CD1c-positive myeloid dendritic cell (primary cell): ENCODE measurements around the gene BHLHA15.

Source experiments
- DNase-seq: peaks from one replicate; pipeline ENCODE4 v3.0.0-alpha.2; 2016; ENCODE audit errors: extremely low spot score

Gene BHLHA15

GRCh38 chr7:98187138-98187502 lies 24.1 kb upstream of the BHLHA15 start:
- DNase-seq, result no peak

GRCh38 chr7:98189559-98189958 lies 21.7 kb upstream of the BHLHA15 start:
- no peak for DNase-seq

- DNase-seq, result no peak
Measured at GRCh38 chr7:98191668-98192431, 19.4 kb upstream of the BHLHA15 start.

DNA sequence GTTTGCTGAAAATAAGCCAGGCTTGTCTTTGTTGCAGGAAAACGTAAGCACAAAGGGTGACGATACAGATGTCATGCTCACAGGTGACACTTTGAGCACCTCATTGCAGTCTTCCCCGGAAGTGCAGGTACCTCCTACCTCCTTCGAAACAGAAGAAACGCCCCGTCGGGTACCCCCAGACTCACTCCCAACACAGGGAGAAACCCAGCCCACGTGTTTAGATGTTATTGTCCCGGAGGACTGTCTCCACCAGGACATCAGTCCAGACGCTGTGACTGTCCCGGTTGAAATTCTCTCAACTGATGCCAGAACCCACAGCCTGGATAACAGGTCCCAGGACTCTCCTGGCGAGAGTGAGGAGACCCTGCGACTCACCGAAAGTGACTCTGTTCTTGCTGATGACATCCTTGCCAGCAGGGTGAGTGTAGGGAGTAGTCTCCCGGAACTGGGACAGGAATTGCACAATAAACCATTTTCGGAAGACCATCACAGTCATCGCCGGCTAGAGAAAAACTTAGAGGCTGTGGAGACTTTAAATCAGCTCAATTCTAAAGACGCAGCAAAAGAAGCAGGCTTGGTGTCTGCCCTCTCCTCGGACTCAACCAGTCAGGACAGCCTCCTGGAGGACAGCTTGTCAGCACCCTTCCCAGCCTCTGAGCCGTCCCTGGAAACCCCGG lies 18.3 kb upstream of the BHLHA15 start:
- DNase-seq, result no peak

DNA sequence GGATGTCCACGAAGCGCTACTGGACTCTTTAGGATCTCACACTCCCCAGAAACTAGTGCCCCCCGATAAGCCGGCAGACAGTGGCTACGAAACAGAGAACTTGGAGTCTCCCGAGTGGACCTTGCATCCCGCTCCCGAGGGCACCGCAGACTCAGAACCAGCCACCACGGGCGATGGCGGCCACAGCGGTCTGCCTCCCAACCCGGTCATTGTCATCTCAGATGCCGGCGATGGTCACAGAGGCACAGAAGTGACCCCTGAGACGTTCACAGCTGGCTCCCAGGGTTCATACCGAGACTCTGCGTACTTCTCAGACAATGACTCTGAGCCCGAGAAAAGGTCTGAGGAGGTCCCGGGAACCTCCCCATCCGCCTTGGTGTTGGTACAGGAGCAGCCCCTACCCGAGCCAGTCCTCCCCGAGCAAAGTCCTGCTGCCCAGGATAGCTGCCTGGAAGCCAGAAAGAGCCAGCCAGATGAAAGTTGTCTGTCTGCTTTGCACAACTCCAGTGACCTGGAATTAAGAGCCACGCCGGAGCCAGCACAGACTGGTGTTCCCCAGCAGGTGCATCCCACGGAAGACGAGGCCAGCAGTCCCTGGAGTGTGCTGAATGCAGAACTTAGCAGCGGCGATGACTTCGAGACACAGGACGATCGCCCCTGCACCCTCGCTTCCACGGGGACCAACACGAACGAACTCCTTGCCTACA lies 17.6 kb upstream of the BHLHA15 start:
- no peak for DNase-seq

DNA sequence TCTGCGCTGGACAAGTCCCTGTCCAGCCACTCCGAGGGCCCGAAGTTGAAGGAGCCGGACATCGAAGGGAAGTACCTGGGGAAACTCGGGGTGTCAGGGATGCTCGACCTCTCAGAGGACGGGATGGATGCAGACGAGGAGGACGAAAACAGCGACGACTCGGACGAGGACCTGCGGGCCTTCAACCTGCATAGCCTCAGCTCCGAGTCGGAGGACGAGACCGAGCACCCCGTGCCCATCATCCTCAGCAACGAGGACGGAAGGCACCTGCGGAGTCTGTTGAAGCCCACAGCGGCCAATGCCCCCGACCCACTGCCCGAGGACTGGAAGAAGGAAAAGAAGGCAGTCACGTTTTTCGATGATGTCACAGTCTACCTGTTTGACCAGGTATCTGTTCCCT lies 17.1 kb upstream of the BHLHA15 start:
- DNase-seq, result no peak

DNA sequence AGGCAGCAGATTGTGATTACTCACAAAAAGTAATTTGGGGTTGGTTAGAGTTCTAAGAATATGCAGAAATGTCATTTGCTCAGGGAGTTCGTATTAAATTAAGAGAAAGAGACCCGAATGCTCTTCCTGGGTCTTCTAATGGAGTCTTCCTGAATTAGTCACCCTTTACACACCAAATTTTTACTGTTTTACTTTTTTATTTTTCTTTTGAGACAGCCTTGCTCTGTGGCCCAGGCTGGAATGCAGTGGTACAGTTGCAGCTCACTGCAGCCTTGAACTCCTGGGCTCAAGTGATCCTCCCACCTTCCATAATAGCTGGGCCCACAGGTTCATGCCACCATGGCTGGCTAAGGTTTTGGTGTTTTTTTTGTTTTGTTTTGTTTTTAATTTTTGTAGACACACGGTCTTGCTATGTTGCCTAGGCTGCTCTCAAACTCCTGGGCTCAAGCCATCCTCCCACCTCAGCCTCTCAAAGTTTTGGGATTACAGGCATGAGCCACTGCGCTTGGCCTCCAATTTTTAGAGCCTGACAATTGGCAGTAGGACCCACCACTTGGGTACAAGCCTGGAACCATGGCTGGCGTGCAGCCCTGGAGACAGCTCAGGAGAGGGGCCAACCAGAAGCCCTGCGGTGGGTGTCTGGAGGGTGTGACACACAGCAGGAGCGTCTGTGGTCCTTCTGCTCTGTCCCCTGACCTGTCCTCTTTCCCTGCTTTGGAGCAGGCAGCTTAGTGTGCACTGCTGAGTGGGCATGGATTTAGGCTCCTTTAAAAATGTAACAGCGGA lies 16.4 kb upstream of the BHLHA15 start:
- no peak for DNase-seq

DNA sequence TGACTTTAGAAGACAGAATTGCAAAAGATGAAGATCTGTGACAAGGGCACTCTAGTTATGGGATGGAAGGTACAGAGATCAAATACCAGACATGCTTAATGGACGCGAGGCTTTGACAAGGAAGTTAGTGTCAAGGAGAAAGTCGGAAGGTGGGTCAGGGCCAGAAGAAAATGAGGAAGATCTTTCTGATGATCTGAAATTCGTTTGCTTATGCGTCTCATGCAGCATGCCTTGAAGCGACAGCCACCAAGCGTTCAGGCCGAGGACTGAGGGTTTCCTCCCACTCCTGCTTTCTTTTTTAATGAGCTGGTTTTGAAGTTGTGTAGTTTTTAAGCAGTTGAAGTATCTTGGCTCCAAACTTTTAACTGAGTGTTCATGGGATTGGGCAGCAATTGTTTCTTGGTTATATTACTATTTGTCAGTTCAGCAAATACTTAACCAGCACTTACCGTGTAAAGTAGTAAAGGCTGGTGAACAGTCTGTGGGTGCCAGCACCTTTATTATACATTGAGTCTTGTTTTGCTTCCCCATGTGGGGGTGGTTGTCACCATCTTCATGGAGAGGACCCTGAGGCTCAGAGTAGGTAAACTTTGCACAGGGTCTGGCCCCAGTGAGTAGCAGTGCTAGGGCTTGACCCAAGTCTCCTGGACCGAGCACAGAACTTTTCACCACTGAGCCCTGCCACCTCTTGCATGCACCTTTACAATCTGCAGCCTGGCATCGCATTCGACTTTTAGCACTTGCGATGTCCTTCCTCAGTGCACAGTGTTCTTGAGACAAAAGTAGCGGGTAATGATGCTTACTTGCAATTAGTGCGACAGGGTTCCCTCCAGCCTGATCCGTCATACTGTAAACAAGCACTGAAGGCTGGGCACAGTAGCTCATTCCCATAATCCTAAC lies 14.3 kb upstream of the BHLHA15 start:
- no peak for DNase-seq

DNA sequence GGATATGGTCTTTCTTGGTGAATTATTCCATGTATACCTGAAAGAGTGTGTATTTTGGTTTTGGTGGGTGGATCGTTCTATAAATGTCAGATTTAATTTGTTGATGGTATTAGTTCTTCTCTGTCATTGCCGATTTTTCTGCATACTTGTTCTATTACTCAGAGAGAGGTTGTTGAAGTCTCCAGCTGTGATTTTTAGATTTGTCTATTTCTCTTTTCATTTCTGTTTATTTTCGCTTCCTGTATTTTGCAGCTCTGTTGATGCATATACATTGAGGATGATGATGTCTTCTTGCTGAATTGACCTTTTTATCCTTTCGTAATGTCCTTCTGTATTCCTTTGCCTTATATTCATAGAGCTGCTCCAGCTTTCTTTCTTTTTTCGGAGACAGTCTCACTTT lies 12.1 kb upstream of the BHLHA15 start:
- no peak for DNase-seq

DNA sequence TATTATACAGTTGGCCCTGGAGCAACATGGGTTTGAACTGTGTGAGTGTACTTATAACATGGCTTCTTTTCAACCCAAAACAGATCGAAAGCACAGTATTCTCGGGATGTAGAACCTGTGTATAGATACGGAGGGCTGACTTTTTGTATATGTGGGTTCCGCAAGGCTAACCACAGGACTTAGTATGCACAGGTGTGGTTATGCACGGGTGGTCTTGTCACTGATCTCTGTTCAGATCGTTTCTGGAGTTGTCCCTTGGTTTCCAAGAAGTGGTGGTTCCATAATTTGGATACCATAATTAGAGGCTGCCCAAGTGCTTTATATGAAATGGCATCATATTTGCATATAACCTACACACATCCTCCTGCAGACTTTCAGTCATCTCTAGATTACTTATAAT lies 10.9 kb upstream of the BHLHA15 start:
- no peak for DNase-seq

- DNase-seq, result peak; percentile 75
Measured at GRCh38 chr7:98202367-98203195, 8.7 kb upstream of the BHLHA15 start.

- DNase-seq, result no peak
Measured at GRCh38 chr7:98203261-98203963, 7.8 kb upstream of the BHLHA15 start.

DNA sequence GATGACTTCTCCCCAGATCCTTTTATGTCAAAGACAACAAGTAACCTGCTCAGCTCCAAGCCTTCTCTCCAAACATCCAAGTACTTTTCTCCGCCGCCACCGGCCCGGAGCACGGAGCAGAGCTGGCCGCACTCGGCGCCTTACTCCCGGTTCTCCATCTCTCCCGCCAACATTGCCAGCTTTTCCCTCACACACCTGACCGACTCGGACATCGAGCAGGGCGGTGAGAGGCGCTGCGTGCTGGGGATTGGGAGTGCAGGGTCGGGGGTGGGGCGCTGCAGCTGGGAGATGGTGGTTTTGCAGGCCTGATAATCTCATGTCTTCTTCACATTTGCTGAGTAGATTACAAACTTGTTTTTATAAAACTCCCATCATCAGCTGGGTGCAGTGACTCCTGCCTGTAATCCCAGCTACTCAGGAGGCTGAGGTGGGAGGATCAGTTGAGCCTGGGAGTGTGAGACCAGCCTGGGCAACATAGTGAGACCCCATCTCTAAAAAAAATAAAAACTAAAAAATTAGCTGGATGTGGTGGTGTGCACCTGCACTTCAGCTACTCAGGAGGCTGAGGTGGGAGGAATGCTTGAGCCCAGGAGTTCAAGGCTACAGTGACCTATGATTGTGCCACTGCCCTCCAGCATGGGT lies 7.2 kb upstream of the BHLHA15 start:
- no peak for DNase-seq

- no peak for DNase-seq
Measured at GRCh38 chr7:98204670-98205069, 6.6 kb upstream of the BHLHA15 start.

- DNase-seq, result no peak
Measured at GRCh38 chr7:98205162-98205845, 5.9 kb upstream of the BHLHA15 start.

DNA sequence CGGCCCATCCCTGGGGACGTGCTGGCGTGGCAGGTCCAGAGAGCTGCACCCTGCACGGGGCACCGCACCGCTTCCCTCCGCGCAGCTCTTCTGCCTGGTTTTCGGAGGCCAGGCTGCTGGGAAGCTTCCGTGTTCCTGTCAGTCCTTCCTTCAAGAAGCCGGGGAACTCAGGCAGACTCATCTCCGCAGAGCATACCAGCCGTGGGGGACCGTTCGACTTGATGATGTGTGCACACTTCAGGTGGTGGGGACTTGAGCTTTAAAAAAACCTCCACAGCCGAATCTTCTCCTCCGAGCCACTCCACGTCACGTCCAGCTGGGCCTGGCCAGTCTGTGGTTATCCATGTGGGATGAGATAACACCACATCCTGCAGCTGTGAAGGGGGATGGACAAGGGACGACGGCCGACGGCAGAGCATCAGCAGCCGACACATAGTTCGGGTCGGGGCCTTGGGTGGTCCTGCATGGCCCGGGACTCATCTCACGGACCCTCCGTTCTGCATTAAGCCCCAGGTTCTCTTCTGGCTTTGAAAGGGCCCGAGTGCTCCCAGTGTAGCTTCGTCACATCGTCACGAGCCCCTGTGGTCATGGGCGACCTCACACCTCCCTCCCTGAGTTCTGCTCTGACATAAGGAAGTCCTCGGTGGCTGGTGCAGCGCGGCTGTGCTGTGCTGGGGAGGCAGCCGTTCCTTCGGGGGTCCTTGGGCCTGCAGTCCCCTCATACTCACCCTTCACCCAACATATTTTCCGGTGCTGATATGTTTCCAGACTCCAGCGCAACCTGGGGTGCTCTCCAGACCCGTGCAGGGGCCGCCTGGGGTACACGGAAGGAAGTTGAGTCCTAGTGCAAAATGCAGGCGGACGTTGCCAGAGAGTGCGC lies 4.5 kb upstream of the BHLHA15 start:
- DNase-seq, result no peak

- no peak for DNase-seq
Measured at GRCh38 chr7:98209166-98209920, 1.9 kb upstream of the BHLHA15 start.
